Measurements from ENCODE around the gene TMEM205. TPM values are rescaled to one million over a fixed set of nuclear protein-coding genes. Genes with fewer than 3 reads are reported as not detected.

TMEM205 gene
- total and polyA plus RNA-seq, 2 experiments from 2014 or later, result 188 to 199 TPM

GRCh38 chr19:11359421-11359820 lies 13.4 kb upstream of the TMEM205 start:
- no peak for DNase-seq (ENCODE audit: low spot score)
- H3K4me3 ChIP-seq, result no peak overlapping the region
- 94% methylated on average over 11 of the region's 11 CpGs for WGBS (ENCODE audit: low lambda C conversion rate, missing lambda C conversion rate)
- no peak overlapping the region for H3K27ac ChIP-seq
- H3K9me3 ChIP-seq (ENCODE audit: low read depth), result no peaks in the 10 kb centered on the region
- H3K27me3 ChIP-seq, result no peaks in the 10 kb centered on the region
- no peak for TF ChIP-seq EZH2 (IDR thresholded peaks at IDR 0.05; ENCODE audit: borderline replicate concordance)
- TF ChIP-seq CTCF (IDR thresholded peaks at IDR 0.05; ENCODE audit: poor library complexity), result no peak
- TF ChIP-seq EZH2phosphoT487 (IDR thresholded peaks at IDR 0.05; ENCODE audit: low read depth, severe bottlenecking, unreplicated experiment), result no peak
- no peaks in the 10 kb centered on the region for H4K20me1 ChIP-seq (ENCODE audit: insufficient read depth, poor library complexity, severe bottlenecking)
- H3K79me2 ChIP-seq, result peaks cover 6% of the 10 kb centered on the region
- H3K36me3 ChIP-seq (replicated peaks; ENCODE audit: insufficient read depth, low read depth), result no peaks in the 10 kb centered on the region
- H3K4me2 ChIP-seq, result no peak overlapping the region
- no peaks in the 10 kb centered on the region for H3K9me2 ChIP-seq (replicated peaks; ENCODE audit: insufficient read depth)
- H3K4me1 ChIP-seq (ENCODE audit: insufficient read depth), result no peaks in the 10 kb centered on the region
- no peak overlapping the region for H2AFZ ChIP-seq

DNA sequence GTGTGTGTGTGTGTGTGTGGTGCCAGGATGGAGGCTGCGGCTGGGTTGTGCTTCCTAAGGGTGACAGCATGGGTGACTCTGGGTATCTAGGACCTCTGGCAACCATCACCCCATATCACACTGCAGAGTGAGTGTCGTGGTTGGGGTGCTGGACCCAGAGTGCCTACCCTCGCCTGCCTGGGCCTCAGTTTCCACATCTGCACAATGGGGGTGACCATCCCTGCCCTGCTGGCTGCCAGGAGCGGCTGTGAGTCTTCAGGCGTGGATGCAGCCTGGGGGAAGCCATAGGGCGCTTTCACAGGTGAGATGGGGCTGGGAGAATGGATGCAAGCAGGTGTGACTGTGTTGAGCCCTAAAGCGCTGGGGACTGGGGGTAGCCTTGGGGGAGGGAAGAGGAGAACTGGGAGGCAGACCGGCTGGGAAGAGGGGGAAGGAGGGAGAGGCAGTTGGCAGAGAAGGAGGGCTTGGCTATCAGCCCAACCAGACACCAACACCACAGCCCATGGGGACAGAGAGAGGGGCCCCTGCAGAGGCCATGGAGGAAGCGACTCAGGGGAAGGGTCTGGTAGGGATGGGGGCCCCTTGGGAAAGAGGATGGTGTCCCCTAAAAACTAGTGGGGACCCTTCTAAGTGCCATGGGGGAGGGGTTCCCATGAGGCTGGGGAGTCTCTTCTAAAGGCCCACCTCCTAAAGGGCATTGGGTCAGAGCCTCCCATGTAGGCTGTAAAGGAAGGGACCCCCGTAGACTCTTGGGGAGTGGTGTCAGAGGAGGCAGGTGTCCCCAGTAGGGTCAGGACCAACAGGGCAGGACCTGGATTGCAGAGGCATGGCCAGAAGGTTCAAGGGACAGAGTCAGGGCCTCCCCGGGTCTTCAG lies 10.8 kb upstream of the TMEM205 start:
- Histone ChIP-seq H3K4me1 (ENCODE audit: insufficient read depth) (no peaks in the 10 kb centered on the region), H3K27ac (no peak overlapping the region), H2AFZ (no peak overlapping the region), H3K4me2 (peak overlapping the region; percentile 95), H4K20me1 (ENCODE audit: insufficient read depth, poor library complexity, severe bottlenecking) (no peaks in the 10 kb centered on the region), H3K9me2 (replicated peaks; ENCODE audit: insufficient read depth) (no peaks in the 10 kb centered on the region), H3K27me3 (no peaks in the 10 kb centered on the region), H3K4me3 (no peak overlapping the region), H3K79me2 (peaks cover 6% of the 10 kb centered on the region), H3K36me3 (replicated peaks; ENCODE audit: insufficient read depth, low read depth) (no peaks in the 10 kb centered on the region), H3K9me3 (ENCODE audit: low read depth) (no peaks in the 10 kb centered on the region)
- TF ChIP-seq EZH2 (IDR thresholded peaks at IDR 0.05; ENCODE audit: borderline replicate concordance) (no peak), EZH2phosphoT487 (IDR thresholded peaks at IDR 0.05; ENCODE audit: low read depth, severe bottlenecking, unreplicated experiment) (no peak), CTCF (IDR thresholded peaks at IDR 0.05; ENCODE audit: poor library complexity) (no peak)
- 90% methylated on average over 9 of the region's 11 CpGs for WGBS (ENCODE audit: low lambda C conversion rate, missing lambda C conversion rate)
- DNase-seq (ENCODE audit: low spot score), result no peak

DNA sequence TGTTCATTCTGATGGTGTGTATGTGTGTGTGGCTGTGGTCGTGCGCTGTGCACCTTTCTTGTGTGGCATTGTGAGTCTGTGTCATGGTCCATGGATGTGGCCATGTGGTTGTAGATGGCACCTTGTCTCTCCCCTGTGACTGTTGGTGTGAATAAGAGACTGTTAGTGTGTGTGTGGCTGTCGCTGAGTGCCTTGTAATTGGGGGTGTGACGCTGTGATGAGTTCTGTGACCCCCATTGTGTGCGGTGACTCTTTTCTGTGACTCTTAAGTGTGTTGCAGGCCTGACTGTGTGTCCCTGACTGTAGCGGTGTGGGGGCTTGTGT lies 10.0 kb upstream of the TMEM205 start:
- no peak for TF ChIP-seq EZH2phosphoT487 (IDR thresholded peaks at IDR 0.05; ENCODE audit: low read depth, severe bottlenecking, unreplicated experiment)
- TF ChIP-seq EZH2 (IDR thresholded peaks at IDR 0.05; ENCODE audit: borderline replicate concordance), result no peak
- no peak for TF ChIP-seq CTCF (IDR thresholded peaks at IDR 0.05; ENCODE audit: poor library complexity)
- no peaks in the 10 kb centered on the region for H3K9me3 ChIP-seq (ENCODE audit: low read depth)
- H3K27me3 ChIP-seq, result no peaks in the 10 kb centered on the region
- WGBS (ENCODE audit: low lambda C conversion rate, missing lambda C conversion rate), result 92% methylated on average over 6 of the region's 6 CpGs
- H4K20me1 ChIP-seq (ENCODE audit: insufficient read depth, poor library complexity, severe bottlenecking), result no peaks in the 10 kb centered on the region
- H3K27ac ChIP-seq, result no peak overlapping the region
- DNase-seq (ENCODE audit: low spot score), result no peak
- no peaks in the 10 kb centered on the region for H3K4me1 ChIP-seq (ENCODE audit: insufficient read depth)
- H3K79me2 ChIP-seq, result peaks cover 6% of the 10 kb centered on the region
- no peak overlapping the region for H2AFZ ChIP-seq
- H3K4me2 ChIP-seq, result peak overlapping the region; percentile 95
- no peaks in the 10 kb centered on the region for H3K9me2 ChIP-seq (replicated peaks; ENCODE audit: insufficient read depth)
- peak overlapping the region; percentile 64 for H3K4me3 ChIP-seq
- H3K36me3 ChIP-seq (replicated peaks; ENCODE audit: insufficient read depth, low read depth), result no peaks in the 10 kb centered on the region

Data from hepatocyte (in vitro differentiated cells).